Esophagus muscularis mucosa (tissue), 4 donors: ENCODE measurements around the gene S100P. TPM values are rescaled to one million over a fixed set of nuclear protein-coding genes. Genes with fewer than 3 reads are reported as not detected.
A peak's percentile ranks its signal among the peaks of the same experiment; 100 is the strongest.

Experiments
- DNase-seq: peaks from one replicate; pipeline ENCODE4 v3.0.0-alpha.2; 2017; ENCODE audit errors: extremely low spot score
- H3K27ac ChIP-seq, 4 donors: fragments of 200-600 bp; sonication (generic); replicated peaks in 1 of 4; 1 replicate in 3 of 4; 2 replicates in 1 of 4; pipeline ENCODE4 v1.5.1; 2016 to 2019; ENCODE audit warnings: mild to moderate bottlenecking in 1 of 4
- H3K27me3 ChIP-seq, 4 donors: fragments of 200-600 bp; sonication (generic); one replicate each; pipeline versions ENCODE4 v1.5.1 to v1.6.0; 2016 to 2019
- H3K36me3 ChIP-seq, 4 donors: fragments of 200-600 bp; sonication (generic); one replicate each; pipeline ENCODE4 v1.5.1; 2016 to 2019
- H3K4me1 ChIP-seq, 4 donors: fragments of 200-600 bp; sonication (generic); one replicate each; pipeline ENCODE4 v1.5.1; 2016 to 2019
- H3K4me3 ChIP-seq, 4 donors: fragments of 200-600 bp; sonication (generic); 1 replicate in 2 of 4; 2 replicates in 2 of 4; pipeline ENCODE4 v1.5.1; 2016 to 2019; ENCODE audit warnings: mild to moderate bottlenecking in 4 of 4, moderate library complexity in 1 of 4
- H3K9me3 ChIP-seq, 4 donors: fragments of 200-600 bp; sonication (generic); 1 replicate in 3 of 4; 2 replicates in 1 of 4; pipeline ENCODE4 v1.5.1; 2016 to 2019
- CTCF ChIP-seq, 3 experiments: fragments of 200-600 bp in 2 of 3; fragments of 450-650 bp in 1 of 3; sonication (generic) in 2 of 3; IDR thresholded peaks; one replicate each; pipeline ENCODE4 v1.5.1; 2017 to 2019; ENCODE audit warnings: antibody characterized with exemption in 3 of 3, mild to moderate bottlenecking in 2 of 3, moderate library complexity in 1 of 3
- EP300 ChIP-seq: sonication (generic); formaldehyde crosslinking; IDR thresholded peaks from one replicate; pipeline ENCODE4 v1.6.1; 2017; ENCODE audit warnings: antibody characterized with exemption
- POLR2A ChIP-seq: fragments of 450-650 bp; IDR thresholded peaks from one replicate; pipeline ENCODE4 v1.6.1; 2017; ENCODE audit warnings: antibody characterized with exemption, moderate library complexity, mild to moderate bottlenecking, low read depth
- POLR2AphosphoS5 ChIP-seq, 2 donors: sonication (generic); formaldehyde crosslinking; IDR thresholded peaks; one replicate each; pipeline ENCODE4 v1.6.1; 2017; ENCODE audit warnings: antibody characterized with exemption in 2 of 2
- WGBS: methylation state at CpG from one replicate; pipeline ENCODE4 v1.1.5; 2018; 5-methylcytosine and 5-hydroxymethylcytosine counted together
- intact Hi-C: fragments of 100-400 bp; cut with DNase I; formaldehyde crosslinking; loops from one replicate; pipeline ENCODE4 v1.15.1; 2023
- total RNA-seq, 4 donors: library from RNA; depleted of rRNA; stranded (reverse); fragments of >200 nt; gene quantifications; one replicate each; pipeline versions ENCODE4 v1.1.0 to v1.2.1, GENCODE V29; 2016

The S100P gene
- total RNA-seq, 4 donors from 2014 or later = 0.99 TPM; not detected in 3

- WGBS = 86% methylated on average over 14 of the region's 15 CpGs
- no peak for TF ChIP-seq EP300
- no peak for TF ChIP-seq CTCF (IDR thresholded peaks at IDR 0.05)
- no peak for TF ChIP-seq POLR2A
- TF ChIP-seq POLR2AphosphoS5 (IDR thresholded peaks at IDR 0.05) = no peak
- intact Hi-C loops = no loop called here
Observed at GRCh38 chr4:6728320-6729029, 34.8 kb downstream of the S100P start.

GRCh38 chr4:6730603-6731317, 37.1 kb downstream of the S100P start:
- no peak for DNase-seq
- 68% methylated on average over 11 of the region's 20 CpGs for WGBS
- Histone ChIP-seq H3K4me3 (no peak overlapping the region), H3K27ac (peak overlapping the region in 2 of 4 donors; percentile 23 to 30), H3K9me3 (no peaks in the 10 kb centered on the region), H3K4me1 (peaks cover 9 to 23% (median 22%) of the 10 kb centered on the region in 4 donors), H3K27me3 (no peaks in the 10 kb centered on the region), H3K36me3 (no peaks in the 10 kb centered on the region)
- intact Hi-C loops = no loop called here
- TF ChIP-seq POLR2AphosphoS5 (IDR thresholded peaks at IDR 0.05) = no peak
- no peak for TF ChIP-seq EP300
- TF ChIP-seq CTCF (IDR thresholded peaks at IDR 0.05) = no peak
- TF ChIP-seq POLR2A = no peak

More at GRCh38 chr4:6728320-6729029, 34.8 kb downstream of the S100P start:
- peaks cover 9 to 23% (median 22%) of the 10 kb centered on the region in 4 donors for H3K4me1 ChIP-seq
- H3K4me3 ChIP-seq = no peak overlapping the region
- no peaks in the 10 kb centered on the region for H3K9me3 ChIP-seq
- no peak for DNase-seq
- no peaks in the 10 kb centered on the region for H3K27me3 ChIP-seq
- no peak overlapping the region for H3K27ac ChIP-seq
- no peaks in the 10 kb centered on the region for H3K36me3 ChIP-seq

GRCh38 chr4:6731318-6731675, 37.6 kb downstream of the S100P start:
- no peaks in the 10 kb centered on the region for H3K9me3 ChIP-seq
- no peaks in the 10 kb centered on the region for H3K36me3 ChIP-seq
- no peak overlapping the region for H3K27ac ChIP-seq
- TF ChIP-seq POLR2A (no peak), EP300 (no peak), CTCF (IDR thresholded peaks at IDR 0.05) (no peak), POLR2AphosphoS5 (IDR thresholded peaks at IDR 0.05) (no peak)
- WGBS = 98% methylated on average over 3 of the region's 8 CpGs
- intact Hi-C loops = no loop called here
- no peak overlapping the region for H3K4me3 ChIP-seq
- H3K4me1 ChIP-seq = peaks cover 9 to 23% (median 22%) of the 10 kb centered on the region in 4 donors
- no peak for DNase-seq
- no peaks in the 10 kb centered on the region for H3K27me3 ChIP-seq

- TF ChIP-seq POLR2A (no peak), EP300 (no peak), POLR2AphosphoS5 (IDR thresholded peaks at IDR 0.05) (no peak), CTCF (IDR thresholded peaks at IDR 0.05) (no peak)
- H3K4me3 ChIP-seq = no peak overlapping the region
- no peaks in the 10 kb centered on the region for H3K36me3 ChIP-seq
- no peaks in the 10 kb centered on the region for H3K9me3 ChIP-seq
- intact Hi-C loops = no loop called here
- 89% methylated on average over 6 of the region's 6 CpGs for WGBS
- no peak for DNase-seq
- H3K4me1 ChIP-seq = peaks cover 9 to 20% (median 18%) of the 10 kb centered on the region in 4 donors
- no peaks in the 10 kb centered on the region for H3K27me3 ChIP-seq
- peak overlapping the region in 1 of 4 donors; percentile 55 for H3K27ac ChIP-seq
Observed at GRCh38 chr4:6731780-6732179, 38.1 kb downstream of the S100P start.
